HG03280 (cell line): ENCODE measurements around the gene TLR9.
"Not testable (repeated sequence)": the region's sequence is repeated elsewhere in the genome, so short reads cannot be mapped to it uniquely, and the experiment has no call there.

Source experiments
- ATAC-seq: cut with Tn5 transposase; IDR thresholded peaks from one replicate; pipeline ENCODE4 v1.9.1; 2021; ENCODE audit warnings: mild to moderate bottlenecking, moderate library complexity; ENCODE audit not compliant: unreplicated experiment

The TLR9 gene, protein sequence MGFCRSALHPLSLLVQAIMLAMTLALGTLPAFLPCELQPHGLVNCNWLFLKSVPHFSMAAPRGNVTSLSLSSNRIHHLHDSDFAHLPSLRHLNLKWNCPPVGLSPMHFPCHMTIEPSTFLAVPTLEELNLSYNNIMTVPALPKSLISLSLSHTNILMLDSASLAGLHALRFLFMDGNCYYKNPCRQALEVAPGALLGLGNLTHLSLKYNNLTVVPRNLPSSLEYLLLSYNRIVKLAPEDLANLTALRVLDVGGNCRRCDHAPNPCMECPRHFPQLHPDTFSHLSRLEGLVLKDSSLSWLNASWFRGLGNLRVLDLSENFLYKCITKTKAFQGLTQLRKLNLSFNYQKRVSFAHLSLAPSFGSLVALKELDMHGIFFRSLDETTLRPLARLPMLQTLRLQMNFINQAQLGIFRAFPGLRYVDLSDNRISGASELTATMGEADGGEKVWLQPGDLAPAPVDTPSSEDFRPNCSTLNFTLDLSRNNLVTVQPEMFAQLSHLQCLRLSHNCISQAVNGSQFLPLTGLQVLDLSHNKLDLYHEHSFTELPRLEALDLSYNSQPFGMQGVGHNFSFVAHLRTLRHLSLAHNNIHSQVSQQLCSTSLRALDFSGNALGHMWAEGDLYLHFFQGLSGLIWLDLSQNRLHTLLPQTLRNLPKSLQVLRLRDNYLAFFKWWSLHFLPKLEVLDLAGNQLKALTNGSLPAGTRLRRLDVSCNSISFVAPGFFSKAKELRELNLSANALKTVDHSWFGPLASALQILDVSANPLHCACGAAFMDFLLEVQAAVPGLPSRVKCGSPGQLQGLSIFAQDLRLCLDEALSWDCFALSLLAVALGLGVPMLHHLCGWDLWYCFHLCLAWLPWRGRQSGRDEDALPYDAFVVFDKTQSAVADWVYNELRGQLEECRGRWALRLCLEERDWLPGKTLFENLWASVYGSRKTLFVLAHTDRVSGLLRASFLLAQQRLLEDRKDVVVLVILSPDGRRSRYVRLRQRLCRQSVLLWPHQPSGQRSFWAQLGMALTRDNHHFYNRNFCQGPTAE

DNA sequence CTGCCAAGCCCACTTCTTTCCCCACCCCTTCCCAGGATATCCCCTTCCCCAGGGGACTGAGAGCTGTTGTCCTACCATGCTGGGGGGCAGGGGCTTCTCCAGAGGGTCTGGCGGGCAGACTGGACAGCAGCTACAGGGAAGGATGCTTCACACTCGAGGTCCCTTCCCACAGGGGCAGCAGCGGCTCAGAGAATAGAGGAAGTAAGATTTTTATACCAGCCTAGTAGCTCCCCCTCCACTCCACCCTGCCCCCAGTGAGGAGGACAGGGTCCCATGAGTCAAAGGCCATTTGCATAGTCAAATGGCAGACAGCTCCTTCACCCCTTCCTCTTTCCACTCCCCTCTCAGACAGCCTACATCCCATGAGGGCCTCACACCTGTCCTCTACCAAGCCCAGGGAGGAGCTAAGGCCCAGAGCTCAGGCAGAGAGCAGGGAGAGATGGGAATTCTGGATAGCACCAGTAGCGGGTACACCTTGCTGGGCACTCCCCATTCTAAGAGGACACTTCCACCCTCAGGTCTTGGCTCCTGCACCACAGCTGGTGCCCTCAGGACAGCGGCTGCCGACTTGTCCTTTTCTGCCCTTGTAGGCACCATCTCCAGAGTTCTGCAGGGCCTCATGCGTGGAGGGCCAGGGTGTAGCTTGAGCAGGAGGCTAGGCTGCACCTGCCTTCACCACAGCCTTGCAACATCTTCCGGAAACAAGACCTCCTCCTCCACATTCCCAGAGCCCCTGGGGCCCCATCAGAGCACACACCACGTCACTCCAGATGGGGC is at the start of gene TLR9:
TLR9 (minus strand) TSS at position 194 of the 777 bp plus-strand sequence; CDS start at position 78, 116 bp downstream.
- peak; percentile 67 for ATAC-seq

DNA sequence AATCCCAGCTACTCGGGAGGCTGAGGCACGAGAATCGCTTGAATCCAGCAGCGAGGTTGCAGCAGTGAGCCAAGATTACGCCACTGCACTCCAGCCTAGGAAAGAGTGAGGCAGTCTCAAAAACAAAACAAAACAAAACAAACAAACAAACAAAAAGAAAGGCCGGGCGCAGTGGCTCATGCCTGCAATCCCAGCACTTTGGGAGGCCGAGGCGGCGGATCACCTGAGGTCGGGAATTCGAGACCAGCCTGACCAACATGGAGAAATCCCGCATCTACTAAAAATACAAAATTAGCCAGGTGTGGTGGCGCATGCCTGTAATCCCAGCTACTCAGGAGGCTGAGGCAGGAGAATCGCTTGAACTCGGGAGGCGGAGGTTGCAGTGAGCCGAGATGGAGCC is 49.3 kb upstream of the TLR9 start:
- not testable (repeated sequence) for ATAC-seq

- no peak for ATAC-seq
These were observed 47.4 kb upstream of the TLR9 start for GRCh38 chr3:52272831-52273230.

DNA sequence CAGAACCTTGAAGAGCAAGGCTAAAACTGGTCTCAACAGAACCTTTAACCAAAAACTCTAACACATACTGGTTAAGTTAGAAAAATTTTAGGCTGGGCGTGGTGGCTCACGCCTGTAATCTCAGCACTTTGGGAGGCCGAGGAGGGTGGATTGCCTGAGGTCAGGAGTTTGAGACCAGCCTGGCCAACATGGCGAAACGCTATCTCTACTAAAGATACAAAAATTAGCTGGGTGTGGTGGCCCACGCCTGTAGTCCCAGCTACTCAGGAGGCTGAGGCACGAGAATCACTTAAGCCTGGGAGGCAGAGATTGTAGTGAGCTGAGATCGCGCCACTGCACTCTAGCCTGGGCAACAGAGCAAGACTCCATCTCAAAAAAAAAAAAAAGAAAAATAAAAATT is 46.7 kb upstream of the TLR9 start:
- not testable (repeated sequence) for ATAC-seq

GRCh38 chr3:52270252-52270754 is 44.9 kb upstream of the TLR9 start:
- ATAC-seq, result no peak

DNA sequence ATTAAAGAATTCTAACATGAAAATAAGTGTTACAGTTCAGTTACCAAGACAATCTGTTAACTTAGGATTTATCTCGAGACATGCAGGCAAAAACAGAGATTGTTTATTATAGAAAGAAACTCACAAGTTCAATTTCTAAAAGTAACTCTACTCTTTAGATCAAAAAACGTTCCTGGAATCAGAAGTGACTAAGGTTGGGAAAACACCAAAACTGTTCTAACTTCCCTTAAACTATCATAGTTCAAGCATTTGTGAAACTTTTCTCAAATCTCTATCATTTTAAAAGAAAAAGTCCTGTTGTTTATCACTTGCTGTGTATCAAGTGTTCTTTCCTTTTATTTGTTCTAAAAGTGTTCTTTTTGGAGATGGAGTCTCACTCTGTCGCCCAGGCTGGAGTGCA is 44.3 kb upstream of the TLR9 start:
- no peak for ATAC-seq

GRCh38 chr3:52268036-52268435 is 42.6 kb upstream of the TLR9 start:
- ATAC-seq, result no peak

- ATAC-seq, result no peak
These were observed 39.9 kb upstream of the TLR9 start for GRCh38 chr3:52265387-52265786.

DNA sequence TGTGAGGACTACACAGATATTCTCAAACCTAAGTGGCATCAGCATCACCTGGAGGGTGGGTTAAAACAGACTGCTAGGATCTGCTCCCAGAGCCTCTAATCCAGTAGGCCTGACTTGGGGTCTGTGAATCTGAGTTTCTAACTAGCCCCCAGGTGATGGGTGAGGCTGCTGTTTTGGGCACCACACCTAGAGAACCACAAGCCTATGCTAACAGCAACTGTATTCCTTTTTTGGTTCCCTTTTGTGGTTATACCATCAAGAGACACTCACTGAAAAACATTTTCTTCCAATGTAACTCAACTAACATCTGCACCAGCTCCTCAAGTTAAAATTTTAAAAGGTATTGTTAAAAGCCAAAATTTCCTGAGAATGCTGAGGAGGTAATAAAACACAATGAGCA is 37.0 kb upstream of the TLR9 start:
- ATAC-seq, result no peak

DNA sequence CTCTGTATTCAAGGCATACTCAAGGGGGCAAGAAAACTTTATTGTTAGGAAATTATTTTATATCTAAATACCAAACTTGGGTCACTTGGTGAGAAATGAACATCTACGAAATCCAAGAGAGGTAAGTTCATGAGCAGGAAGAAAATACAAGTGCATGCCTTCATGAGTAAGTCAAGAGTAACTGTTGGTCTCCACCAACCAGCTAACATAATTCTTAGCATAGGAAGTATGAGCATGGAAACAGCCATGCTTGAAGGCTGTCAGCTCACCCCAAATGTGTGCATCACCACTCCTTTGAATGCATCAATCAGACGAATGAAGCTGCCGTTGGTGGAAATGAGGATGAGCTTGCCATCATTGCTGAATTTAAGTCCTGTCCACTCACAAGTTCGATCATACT is 34.0 kb upstream of the TLR9 start:
- no peak for ATAC-seq

DNA sequence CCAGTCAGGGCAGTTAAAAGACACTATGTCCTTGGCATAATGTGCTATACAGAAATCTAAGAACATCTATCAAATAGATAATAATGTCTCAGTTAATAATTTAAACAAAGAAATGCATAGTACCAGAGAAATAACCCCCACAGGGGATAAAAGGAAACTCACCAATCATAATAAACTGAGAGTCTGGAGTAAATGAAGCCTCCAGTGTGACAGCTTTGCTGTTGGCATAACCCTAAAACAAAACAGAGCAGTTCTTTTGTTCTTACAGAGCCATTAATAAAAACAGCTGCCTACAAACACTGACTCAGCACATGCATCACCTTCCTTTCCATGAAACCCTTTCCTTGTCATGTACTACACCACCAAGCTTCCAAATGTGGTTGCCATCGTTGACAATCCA is 33.6 kb upstream of the TLR9 start:
- no peak for ATAC-seq

GRCh38 chr3:52257911-52258310 is 32.5 kb upstream of the TLR9 start:
- ATAC-seq, result no peak

- no peak for ATAC-seq
These were observed 31.2 kb upstream of the TLR9 start for GRCh38 chr3:52256622-52257021.

- ATAC-seq, result no peak
These were observed 30.7 kb upstream of the TLR9 start for GRCh38 chr3:52256159-52256558.

DNA sequence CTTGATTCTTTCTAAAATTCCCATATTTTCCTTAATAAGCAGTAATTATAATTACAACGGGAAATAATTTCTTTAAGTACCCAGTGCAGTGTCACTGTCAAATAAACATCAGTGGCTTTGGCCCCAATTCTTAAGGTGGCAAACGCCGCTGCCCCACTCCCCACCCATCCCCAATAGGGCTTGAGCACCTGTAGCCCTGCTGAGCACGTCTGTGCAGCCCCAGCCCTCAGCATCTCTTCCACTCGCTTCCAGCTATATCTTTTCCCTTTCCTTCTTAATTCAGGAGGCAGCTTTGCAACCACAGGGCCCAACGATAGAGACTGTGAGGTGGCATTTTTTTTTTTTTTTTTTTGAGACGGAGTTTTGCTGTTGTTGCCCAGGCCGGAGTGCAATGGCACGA is 29.2 kb upstream of the TLR9 start:
- ATAC-seq, result no peak

- ATAC-seq, result peak; percentile 92
These were observed 28.2 kb upstream of the TLR9 start for GRCh38 chr3:52253314-52254304.

DNA sequence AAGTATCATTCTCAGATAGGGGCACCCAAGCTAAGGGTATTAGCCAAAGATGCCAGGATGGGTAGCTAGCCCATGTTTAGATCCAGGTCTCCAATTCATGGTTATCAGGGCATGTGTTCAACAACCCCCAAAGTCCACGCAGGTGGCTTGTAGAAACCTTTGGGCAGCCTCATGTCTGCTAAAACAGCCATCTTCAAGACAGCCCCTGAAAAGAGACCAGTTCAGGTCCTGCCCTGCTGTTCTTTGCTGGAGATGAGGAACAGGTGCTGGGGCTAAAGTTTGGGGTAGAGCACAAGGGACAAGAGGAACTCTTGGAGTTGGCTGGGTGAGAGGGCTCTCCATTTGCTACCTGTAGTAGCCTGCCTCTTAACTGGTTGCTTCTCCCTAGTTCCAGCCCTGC is 24.7 kb upstream of the TLR9 start:
- no peak for ATAC-seq

- no peak for ATAC-seq
These were observed 24.2 kb upstream of the TLR9 start for GRCh38 chr3:52249683-52250082.

- no peak for ATAC-seq
These were observed 23.5 kb upstream of the TLR9 start for GRCh38 chr3:52248816-52249547.
